GM12878 (cell line): ENCODE data around the gene C16orf95. TPM values are rescaled to one million over a fixed set of nuclear protein-coding genes. Genes with fewer than 3 reads are reported as not detected.

Source experiments
- ATAC-seq: fragments of 200-7000 bp; cut with Tn5 transposase; 3 replicates; pipeline ENCODE4 v1.9.1; 2020; ENCODE audit warnings: mild to moderate bottlenecking, moderate library complexity
- BruUV-seq: library from RNA; stranded (reverse); fragments of 400-500 nt; replicated peaks from 2 replicates; lab custom pipeline; 2021; lab: Mats Ljungman, UMichigan
- CTCF ChIA-PET: fragments of 300-600 bp; sonication (Branson Sonifier 250); formaldehyde crosslinking; extraction: SDS; loops from one replicate; lab custom pipeline; 2021; ENCODE audit warnings: inconsistent platforms; lab: Yijun Ruan, JAX
- POLR2A ChIA-PET: fragments of 350-600 bp; formaldehyde crosslinking; extraction: SDS; loops from one replicate; lab custom pipeline; 2021; ENCODE audit warnings: inconsistent platforms; lab: Charles Lee
- RAD21 ChIA-PET: fragments of 300-600 bp; sonication (Branson Sonifier 250); formaldehyde crosslinking; loops from one replicate; lab custom pipeline; 2023; ENCODE audit warnings: antibody characterized with exemption; ENCODE audit not compliant: unreplicated experiment; lab: Charles Lee
- SMC1A ChIA-PET: fragments of 300-600 bp; sonication (Branson Sonifier 250); formaldehyde crosslinking; loops from one replicate; lab custom pipeline; 2023; ENCODE audit not compliant: unreplicated experiment, uncharacterized antibody; lab: Charles Lee
- DNase-seq: peaks from one replicate; pipeline ENCODE4 v3.0.0-alpha.2; 2011; ENCODE audit warnings: low read depth, low spot score
- FAIRE-seq: peaks from 3 replicates; lab custom pipeline; 2011; peaks lifted over from hg19 to GRCh38; lab: Jason Lieb, UNC
- H2AFZ ChIP-seq: 2 replicates; pipeline ENCODE4 v1.6.0; 2011; ENCODE audit warnings: low read depth, low read length, control low read depth; ENCODE audit not compliant: control insufficient read depth
- H3K27ac ChIP-seq: 2 replicates; pipeline ENCODE4 v1.5.1; 2011; ENCODE audit warnings: control low read depth; ENCODE audit not compliant: control insufficient read depth, insufficient read depth
- H3K27me3 ChIP-seq, 2 experiments: replicated peaks in 1 of 2; 2 replicates each; pipeline versions ENCODE4 v1.6.0 to v1.6.1; 2011; ENCODE audit warnings: low read length in 1 of 2; ENCODE audit not compliant: control insufficient read depth in 2 of 2, insufficient read depth in 2 of 2
- H3K36me3 ChIP-seq, 2 experiments: 2 replicates each; pipeline ENCODE4 v1.5.1; 2011; ENCODE audit warnings: low read length in 1 of 2; ENCODE audit not compliant: control insufficient read depth in 2 of 2, insufficient read depth in 2 of 2
- H3K4me1 ChIP-seq: 2 replicates; pipeline ENCODE4 v1.6.1; 2011; ENCODE audit warnings: mild to moderate bottlenecking, low read length, moderate library complexity, mixed read lengths; ENCODE audit not compliant: control insufficient read depth, insufficient read depth
- H3K4me2 ChIP-seq: 2 replicates; pipeline ENCODE4 v1.6.0; 2011; ENCODE audit warnings: control low read depth; ENCODE audit not compliant: control insufficient read depth, insufficient read depth
- H3K4me3 ChIP-seq: fragments of 200-600 bp; sonication (generic); 2 replicates; pipeline ENCODE4 v1.5.1; 2016
- H3K79me2 ChIP-seq: 2 replicates; pipeline ENCODE4 v1.6.0; 2011; ENCODE audit warnings: low read length; ENCODE audit not compliant: control insufficient read depth, insufficient read depth
- H3K9ac ChIP-seq: 2 replicates; pipeline ENCODE4 v1.8.0; 2011; ENCODE audit warnings: low read length, control low read depth, mixed read lengths; ENCODE audit not compliant: control insufficient read depth, insufficient read depth
- H3K9me3 ChIP-seq: replicated peaks from 3 replicates; pipeline ENCODE4 v1.5.1; 2011; ENCODE audit warnings: mild to moderate bottlenecking, low read length; ENCODE audit not compliant: control insufficient read depth, insufficient read depth
- H4K20me1 ChIP-seq: 2 replicates; pipeline ENCODE4 v1.6.0; 2011; ENCODE audit not compliant: control insufficient read depth, insufficient read depth
- BRCA1 ChIP-seq: IDR thresholded peaks from 2 replicates; pipeline ENCODE4 v1.6.1; 2011; ENCODE audit warnings: low read depth, low read length, improper control_type of control experiment
- RAD51 ChIP-seq: fragments of 450-650 bp; IDR thresholded peaks from 2 replicates; pipeline ENCODE4 v1.6.1; 2016; ENCODE audit warnings: moderate library complexity, mild to moderate bottlenecking, inconsistent platforms
- RELB ChIP-seq: fragments of 450-650 bp; IDR thresholded peaks from 2 replicates; pipeline ENCODE4 v1.6.1; 2017; ENCODE audit warnings: low read depth, mild to moderate bottlenecking, moderate library complexity
- ZSCAN29 ChIP-seq: fragments of 450-650 bp; IDR thresholded peaks from 2 replicates; pipeline ENCODE4 v1.6.1; 2017; ENCODE audit warnings: mild to moderate bottlenecking, moderate library complexity
- WGBS: methylation state at CpG from one replicate; pipeline ENCODE4 v1.1.6; 2016; ENCODE audit warnings: low lambda C conversion rate; ENCODE audit not compliant: insufficient replicate concordance, insufficient coverage; ENCODE audit errors: missing lambda C conversion rate; 5-methylcytosine and 5-hydroxymethylcytosine counted together
- in situ Hi-C: fragments of 300-500 bp; cut with MboI; formaldehyde crosslinking; loops from 9 replicates; pipeline ENCODE4 v1.14.3; 2018; ENCODE audit warnings: mixed read lengths
- intact Hi-C: fragments of 100-400 bp; cut with micrococcal nuclease; formaldehyde crosslinking; loops from one replicate; pipeline ENCODE4 v1.14.2; 2022; ENCODE audit not compliant: unreplicated experiment
- polyA plus RNA-seq, 11 experiments: library from polyadenylated mRNA; depleted of rRNA in 4 of 11; unstranded in 6 of 11; stranded (reverse) in 5 of 11; fragments of >200 nt; fragmentation: Nextera tagmentation in 4 of 11; fragmentation: Illumina TruSeq in 1 of 11; extraction: Ambion mirVana in 4 of 11; extraction: Trizol in 1 of 11; gene quantifications; 1 replicate in 1 of 11; 2 replicates in 10 of 11; pipeline versions ENCODE4 v1.2.1 to v1.2.3, GENCODE V29; 2011 to 2016; ENCODE audit warnings: inconsistent platforms in 2 of 11, missing spikeins in 2 of 11, low read depth in 1 of 11
- total RNA-seq, 4 experiments: library from RNA; depleted of rRNA in 3 of 4; stranded (reverse); fragments of >200 nt in 3 of 4; fragmentation: Illumina TruSeq in 1 of 4; extraction: Trizol in 1 of 4; gene quantifications; 2 replicates each; pipeline versions ENCODE4 v1.2.1 to v1.2.3, GENCODE V29; 2013 to 2021

The C16orf95 gene
- total and polyA plus RNA-seq, 10 of the 15 experiments (the other 5 are each of a cell fraction or from before 2014, with no cell fraction given): 0.90 to 22.7 (median 6.0) TPM

GRCh38 chr16:87305505-87306391 lies 11.4 kb downstream of the C16orf95 start:
- Histone ChIP-seq H4K20me1 (no peaks in the 10 kb centered on the region), H3K9ac (no peak overlapping the region), H3K79me2 (no peaks in the 10 kb centered on the region), H3K4me3 (no peak overlapping the region), H2AFZ (no peak overlapping the region), H3K27me3 (no peaks in the 10 kb centered on the region), H3K9me3 (no peaks in the 10 kb centered on the region), H3K4me1 (no peaks in the 10 kb centered on the region), H3K36me3 (no peaks in the 10 kb centered on the region), H3K27ac (no peak overlapping the region), H3K4me2 (no peak overlapping the region)
- TF ChIP-seq BRCA1: no peak
- no peak for TF ChIP-seq RAD51
- ChIA-PET SMC1A (no interaction called here), RAD21 (no interaction called here), POLR2A (no interaction called here), CTCF (no interaction called here)
- 70% methylated on average over 27 of the region's 30 CpGs for WGBS
- BruUV-seq: no TSS peak
- DNase-seq (no peak), FAIRE-seq (no peak), ATAC-seq (no peak)
- intact Hi-C loops (no loop called here), in situ Hi-C loops (no loop called here)

- no peaks in the 10 kb centered on the region for H3K4me1 ChIP-seq
- ATAC-seq: no peak
- POLR2A ChIA-PET: no interaction called here
- H3K9me3 ChIP-seq: no peaks in the 10 kb centered on the region
- H3K9ac ChIP-seq: no peak overlapping the region
- no peak for DNase-seq
- H2AFZ ChIP-seq: no peak overlapping the region
- no TSS peak for BruUV-seq
- no peak overlapping the region for H3K27ac ChIP-seq
- RAD21 ChIA-PET: no interaction called here
- 39% methylated on average over 10 of the region's 10 CpGs for WGBS
- no peak for TF ChIP-seq ZSCAN29
- no peak for TF ChIP-seq RELB
- no peaks in the 10 kb centered on the region for H3K79me2 ChIP-seq
- no peak overlapping the region for H3K4me2 ChIP-seq
- H3K36me3 ChIP-seq: no peaks in the 10 kb centered on the region
- in situ Hi-C loops: no loop called here
- H3K4me3 ChIP-seq: no peak overlapping the region
- no peaks in the 10 kb centered on the region for H3K27me3 ChIP-seq
- CTCF ChIA-PET: interaction anchor here (1.5 kb wide), 1 partner anchor 89 kb away, joined by 3 read pairs; no protein-coding TSS in a partner anchor
- SMC1A ChIA-PET: no interaction called here
- FAIRE-seq: no peak
- H4K20me1 ChIP-seq: no peaks in the 10 kb centered on the region
- intact Hi-C loops: no loop called here
These were observed 12.2 kb downstream of the C16orf95 start for GRCh38 chr16:87304951-87305350.
